Measurements from ENCODE around the gene PHLDB1. TPM values are rescaled to one million over a fixed set of nuclear protein-coding genes. Genes with fewer than 3 reads are reported as not detected.
"Not testable (repeated sequence)": the region's sequence is repeated elsewhere in the genome, so short reads cannot be mapped to it uniquely, and the experiment has no call there.

PHLDB1 gene
- total RNA-seq, 1 donor from 2014 or later = 93.1 TPM

DNA sequence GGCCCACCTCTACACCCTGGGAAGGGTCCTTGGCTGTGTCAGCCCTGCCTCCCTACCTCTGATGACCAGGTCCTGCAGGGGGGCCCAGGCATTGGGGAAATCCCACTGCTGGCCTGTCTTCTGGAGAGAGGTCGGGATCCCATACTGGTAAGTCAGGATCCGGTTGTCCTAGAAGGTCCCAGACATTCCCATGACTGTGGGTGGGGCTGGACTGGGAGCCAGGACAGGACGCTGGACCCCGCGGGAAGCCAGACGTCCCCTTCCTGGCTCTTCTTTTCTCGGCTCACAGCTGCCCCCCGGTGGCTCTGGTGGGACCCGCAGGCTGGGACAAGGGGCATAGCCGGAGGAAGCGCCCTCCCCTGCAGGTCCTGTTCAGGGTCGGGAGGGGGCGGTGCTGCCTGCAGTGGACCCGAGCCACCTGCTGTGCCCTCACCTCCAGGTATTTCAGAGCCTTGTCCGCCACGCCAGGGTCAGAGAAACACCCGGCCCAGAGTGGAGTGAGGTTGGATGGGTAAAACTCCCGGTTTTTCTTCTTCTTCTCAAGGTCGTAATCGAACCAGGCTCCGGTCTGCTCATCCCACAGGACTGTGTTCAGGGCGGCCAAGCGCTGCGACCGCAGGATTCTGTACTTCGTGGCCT, 52.0 kb downstream of the PHLDB1 start:
- DNase-seq (ENCODE audit: low spot score) = peak; percentile 93

DNA sequence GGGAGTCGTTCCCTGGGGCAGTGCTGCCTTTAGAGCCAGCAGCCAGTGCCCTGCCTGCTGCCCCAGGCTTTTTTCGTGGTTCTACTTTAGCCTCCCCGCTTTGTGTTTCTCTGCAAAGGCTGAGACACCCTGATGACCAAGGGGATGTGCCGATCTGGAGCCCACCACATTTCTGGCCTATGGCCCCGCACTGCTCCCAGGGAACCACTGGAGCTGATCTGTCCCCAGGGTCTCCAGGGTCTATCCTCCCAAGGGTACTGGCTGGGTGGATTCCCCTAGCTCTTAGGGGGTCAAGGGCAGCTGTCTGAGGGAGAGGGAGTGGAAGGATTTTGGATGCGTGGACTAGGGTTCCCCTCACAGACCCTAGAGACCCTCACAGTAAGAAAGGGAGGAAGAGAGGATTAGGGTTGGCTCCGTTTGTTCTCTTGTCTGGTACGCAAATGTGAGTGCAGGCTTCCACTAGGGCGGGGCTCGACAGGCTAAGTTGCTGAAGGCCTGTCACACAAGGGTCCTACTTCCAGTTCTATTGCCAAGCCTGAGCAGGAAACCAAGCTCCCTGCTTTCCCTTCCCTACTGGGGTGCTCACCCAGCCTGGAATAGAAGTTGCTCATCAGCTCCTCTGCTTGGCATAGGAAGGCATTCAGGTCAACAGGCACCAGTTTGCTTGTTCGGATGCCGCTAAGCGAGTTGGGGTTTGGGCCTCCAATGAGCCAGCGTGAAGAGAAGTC, 52.7 kb downstream of the PHLDB1 start:
- no peak for DNase-seq (ENCODE audit: low spot score)

DNA sequence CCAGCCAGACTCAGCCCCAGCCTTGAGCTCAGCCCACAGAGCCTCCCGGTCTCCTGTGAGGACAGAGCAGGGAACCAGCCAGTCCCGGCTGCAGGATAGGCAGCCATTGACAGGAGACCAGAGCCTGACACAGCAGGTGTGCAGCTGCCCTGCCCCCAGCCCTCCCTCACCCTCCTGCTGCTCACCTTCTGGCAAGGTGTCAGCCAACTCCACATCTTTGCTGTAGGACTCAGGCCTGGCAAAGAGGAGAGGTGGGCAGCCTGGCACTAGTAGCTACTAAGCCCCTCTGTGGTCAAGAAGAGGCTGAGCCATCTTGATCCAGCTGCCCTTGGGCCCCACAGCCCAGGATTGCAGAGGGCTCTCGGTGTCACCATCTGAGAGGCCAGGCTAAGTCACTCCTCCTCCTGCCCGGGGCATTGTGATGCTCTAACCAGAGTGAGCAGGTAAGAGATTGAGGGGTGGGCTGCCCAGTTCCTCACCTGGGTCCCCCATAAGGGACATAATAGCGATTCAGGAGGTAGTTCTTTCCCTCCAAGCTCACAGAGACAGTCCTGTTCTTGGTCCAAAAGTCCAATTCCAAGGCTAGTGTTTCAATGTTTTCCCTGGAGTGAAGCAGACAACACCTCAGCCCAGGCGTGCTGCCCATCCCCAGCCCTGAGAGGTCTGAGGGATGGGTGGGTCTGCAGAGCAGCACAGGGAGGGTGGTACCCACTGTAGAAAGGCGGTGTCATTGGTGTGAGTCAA, 53.4 kb downstream of the PHLDB1 start:
- no peak for DNase-seq (ENCODE audit: low spot score)

DNA sequence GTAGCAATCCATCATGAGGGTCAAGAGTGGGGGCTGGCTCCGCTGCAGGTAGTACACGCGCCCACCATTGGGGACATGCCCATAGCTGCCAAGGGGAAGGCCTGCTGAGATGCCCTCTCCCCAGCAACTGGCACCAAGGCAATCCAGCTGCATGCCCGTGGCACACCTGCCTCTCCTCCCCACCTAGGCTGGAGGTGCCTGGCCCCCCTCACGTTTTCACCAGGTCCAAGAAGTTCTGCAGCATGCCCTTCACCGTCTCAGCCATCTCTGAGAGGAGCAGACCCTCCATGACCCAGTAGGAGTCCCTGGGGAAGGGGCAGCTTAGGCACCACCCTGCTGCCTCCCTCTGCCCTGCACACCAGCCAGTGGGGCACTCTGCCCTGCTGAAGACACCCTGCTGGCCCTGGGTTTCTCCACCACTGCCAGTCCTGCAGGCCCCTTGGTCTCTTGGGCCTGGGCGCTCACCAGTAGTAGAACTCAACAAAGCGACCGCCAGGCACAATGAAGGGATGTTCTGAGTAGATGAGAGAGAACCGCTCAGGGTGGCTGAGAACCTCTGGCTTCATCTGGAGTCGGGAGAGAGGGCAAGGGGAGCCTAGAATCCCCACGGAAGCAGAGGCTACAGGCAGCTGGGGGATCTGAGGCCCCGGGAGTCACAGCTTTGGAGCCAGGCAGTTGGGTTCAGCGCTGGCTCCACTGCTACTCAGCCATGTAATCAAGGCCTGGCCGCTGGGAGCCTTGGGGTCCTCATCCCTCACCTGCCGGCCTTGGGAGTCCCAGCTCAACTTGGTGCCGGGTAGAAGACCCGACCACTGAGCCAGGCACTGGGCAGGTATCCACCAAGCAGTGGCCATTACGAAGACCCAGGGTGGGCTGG, 54.2 kb downstream of the PHLDB1 start:
- no peak for DNase-seq (ENCODE audit: low spot score)

DNA sequence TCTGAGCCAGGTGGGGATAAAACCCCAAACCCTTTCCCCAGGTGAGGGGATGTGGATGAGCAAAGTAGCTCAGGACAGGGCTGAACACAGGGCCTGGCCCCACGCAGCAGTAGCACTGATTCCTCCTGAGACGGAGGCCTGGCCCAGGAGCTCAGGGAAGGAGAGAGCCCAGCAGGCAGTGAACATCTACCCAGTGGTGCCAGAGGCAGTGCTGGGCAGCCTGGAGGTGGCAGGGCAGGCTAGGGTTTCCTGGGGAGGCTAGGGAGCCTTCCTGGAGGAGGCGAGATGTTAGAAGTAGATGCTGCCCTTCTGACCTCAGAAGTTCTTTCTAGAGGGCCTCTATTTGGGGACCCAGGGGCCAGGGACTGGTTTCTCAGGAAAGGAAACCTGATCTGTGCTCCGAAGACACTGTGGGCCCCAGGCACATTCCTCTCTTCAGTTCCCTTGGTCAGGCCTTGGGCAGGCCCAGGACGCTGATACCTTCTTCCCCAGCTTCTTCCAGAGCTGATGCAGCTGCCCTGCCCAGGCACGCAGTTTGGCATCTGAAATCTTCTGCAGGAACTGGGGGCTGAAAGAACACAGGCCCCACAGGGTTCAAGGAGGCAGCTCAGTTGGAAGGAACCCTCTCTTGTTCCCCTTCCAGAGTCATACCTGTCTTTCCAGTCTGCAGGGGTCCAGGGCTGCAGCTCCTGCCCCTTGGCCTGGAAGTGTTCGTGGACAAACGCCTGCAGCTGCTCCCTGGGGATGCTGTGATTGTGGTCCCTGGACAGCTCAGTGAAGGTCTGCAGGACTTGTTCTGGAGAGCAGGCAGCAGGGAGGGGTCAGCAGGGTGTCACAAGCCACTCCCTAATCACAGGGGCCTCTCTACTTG, 55.2 kb downstream of the PHLDB1 start:
- no peak for DNase-seq (ENCODE audit: low spot score)

DNA sequence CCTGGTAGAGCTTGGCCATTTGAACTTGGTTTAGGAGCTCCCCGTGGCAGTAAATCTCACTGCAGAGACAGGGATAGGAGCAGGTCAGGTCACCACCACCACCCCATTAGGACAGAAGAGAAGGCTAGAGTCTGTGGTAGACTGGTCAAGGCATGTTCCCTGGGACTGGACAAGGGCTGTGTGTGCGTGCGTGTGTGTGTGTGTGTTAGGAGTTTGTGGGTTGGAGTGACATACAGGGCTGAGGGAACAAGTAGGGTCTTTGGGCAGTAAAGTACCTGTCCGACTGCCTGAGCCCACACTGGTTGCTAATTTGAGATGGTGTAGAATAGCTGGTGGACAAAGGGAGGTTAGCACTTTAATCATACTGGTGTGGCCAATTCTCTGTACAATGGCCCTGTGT, 56.0 kb downstream of the PHLDB1 start:
- no peak for DNase-seq (ENCODE audit: low spot score)

DNA sequence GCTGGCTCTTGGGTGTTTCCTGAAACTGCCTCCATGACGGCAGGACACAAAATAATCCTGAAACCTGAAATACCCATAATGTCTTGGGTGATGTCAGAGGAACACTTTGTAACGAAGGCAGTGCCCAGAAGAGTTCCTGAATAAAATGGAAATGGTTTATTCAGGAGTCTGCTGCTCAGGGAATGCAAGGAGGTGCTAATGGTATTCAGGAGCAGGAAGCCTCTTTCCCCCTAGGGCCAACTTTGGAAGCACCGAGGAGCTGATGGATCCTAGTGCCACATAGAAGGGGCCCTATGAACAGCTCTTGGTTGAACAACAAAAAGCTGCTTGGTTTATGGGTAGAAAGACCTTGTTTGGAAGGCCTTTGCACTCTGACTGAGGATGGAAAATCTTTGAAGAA, 56.5 kb downstream of the PHLDB1 start:
- DNase-seq (ENCODE audit: low spot score) = no peak

DNA sequence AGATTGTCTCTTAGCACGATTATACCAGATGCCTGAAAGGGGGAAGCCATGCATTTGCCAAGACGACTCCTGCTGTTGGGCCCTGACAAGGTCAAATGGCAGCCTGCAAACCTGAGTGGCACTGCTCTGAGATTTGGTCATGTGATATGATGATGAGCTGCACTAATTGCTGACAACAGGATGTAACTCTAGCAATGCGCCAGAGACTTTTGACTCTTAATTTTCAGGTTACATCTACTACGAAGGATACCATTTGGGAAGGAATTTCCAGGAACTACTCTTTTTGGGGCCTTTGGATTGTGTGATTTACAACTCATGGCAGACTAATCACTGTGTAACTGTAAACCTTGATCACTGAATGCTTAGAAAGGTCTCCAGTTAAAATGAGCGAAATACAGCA, 59.0 kb downstream of the PHLDB1 start:
- no peak for DNase-seq (ENCODE audit: low spot score)

DNA sequence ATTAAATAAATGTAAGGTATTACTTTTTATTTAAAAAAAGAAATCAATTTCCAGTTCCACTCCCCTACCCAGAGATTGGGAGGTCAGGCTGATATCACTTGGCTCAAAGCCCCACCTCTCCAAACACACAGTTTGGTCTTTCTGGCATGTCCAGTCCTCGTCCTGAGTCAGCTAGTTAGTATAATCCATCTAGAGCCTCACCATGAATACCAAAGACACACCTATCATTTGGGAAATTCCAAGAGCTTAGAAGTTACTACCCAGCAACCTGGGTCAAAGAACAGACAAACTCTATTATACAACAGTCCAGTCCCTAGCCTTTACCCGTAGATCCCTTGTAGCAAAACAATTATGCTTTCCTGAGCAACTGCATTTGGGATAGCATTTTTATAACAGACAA, 62.6 kb downstream of the PHLDB1 start:
- no peak for DNase-seq (ENCODE audit: low spot score)

DNA sequence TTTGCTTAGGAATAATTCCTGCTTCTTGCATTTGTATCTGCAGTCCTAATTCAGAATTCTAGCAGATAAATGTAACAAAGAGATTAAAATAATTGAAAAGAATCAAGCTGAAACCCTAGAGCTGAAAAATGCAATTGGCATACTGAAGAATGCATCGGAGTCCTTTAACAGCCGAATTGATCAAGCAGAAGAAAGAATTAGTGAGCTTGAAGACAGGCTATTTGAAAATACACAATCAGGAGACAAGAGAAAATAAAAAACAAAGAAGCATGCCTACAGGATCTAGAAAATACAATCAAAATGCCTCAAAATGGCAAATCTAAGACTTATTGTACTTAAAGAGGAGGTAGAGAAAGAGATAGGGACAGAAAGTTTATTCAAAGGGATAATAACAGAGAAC, 63.8 kb downstream of the PHLDB1 start:
- DNase-seq (ENCODE audit: low spot score) = no peak

DNA sequence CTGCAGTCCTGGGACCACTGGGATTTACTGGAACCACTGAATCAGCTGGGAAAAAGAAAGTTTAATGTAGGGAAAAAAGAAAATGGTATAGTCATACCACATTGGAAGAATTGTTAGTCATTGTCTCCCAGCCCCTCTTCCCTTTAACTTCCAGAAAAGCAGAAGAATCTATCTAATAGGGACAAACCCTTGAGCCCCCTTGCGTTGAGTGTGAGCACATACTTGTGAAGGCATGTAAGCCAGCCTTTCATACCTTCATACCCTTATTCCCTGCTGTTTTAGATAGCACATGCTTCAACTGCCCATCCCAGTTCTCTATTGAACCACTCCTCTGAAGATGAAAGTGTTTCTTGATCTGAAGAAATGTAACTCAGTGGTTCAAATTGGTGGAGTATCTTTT, 65.4 kb downstream of the PHLDB1 start:
- DNase-seq (ENCODE audit: low spot score) = no peak

DNA sequence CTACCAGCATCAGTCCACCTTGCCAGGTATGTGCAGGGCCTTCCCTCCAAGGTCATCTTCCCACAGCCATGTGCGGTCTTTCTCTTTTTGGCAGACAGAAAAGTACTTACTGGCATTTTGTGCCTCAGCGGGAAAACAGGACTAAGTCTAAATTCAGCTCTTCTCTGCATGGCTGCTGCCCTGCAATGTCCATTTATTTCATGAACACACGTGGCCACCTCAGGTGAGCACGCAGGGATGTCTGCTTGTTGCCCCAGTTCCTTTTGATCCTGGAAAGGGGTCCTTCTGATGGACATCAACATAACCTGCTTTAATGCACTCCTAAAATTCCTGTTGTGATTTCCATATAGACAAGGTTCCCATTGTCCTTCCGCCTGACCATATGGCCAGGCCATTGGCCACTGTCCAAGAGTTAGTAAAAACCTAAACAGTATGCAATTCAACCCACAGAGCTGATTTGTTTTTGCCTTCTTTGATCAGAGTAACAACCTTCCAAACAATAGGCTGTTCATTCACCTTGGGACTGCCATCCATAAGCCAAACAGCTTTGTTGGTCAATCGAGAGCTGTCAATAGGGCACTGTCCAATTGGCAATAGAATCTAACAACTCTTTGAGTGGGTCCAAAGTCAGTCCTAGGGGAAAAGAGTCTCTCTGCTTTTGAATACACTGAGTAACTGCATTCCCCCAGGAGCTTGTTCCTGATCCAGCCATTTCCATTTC, 66.1 kb downstream of the PHLDB1 start:
- no peak for DNase-seq (ENCODE audit: low spot score)

DNA sequence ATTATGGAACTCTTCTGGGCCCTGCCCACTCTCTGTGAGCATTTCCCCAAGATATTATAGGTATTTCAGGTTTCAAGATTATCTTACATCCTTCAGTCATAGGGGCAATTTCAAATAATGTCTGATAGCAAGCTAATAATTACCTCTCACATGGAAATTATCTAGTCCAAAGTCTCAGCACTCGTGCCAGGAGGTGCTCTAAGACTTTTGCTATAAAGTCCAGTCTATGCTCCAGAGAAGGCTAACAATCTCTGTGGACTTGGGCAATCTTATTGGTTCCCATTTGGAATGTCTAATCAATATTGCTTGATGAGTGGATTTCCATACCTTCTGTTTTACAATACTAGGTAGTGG, 66.6 kb downstream of the PHLDB1 start:
- DNase-seq (ENCODE audit: low spot score) = no peak

DNA sequence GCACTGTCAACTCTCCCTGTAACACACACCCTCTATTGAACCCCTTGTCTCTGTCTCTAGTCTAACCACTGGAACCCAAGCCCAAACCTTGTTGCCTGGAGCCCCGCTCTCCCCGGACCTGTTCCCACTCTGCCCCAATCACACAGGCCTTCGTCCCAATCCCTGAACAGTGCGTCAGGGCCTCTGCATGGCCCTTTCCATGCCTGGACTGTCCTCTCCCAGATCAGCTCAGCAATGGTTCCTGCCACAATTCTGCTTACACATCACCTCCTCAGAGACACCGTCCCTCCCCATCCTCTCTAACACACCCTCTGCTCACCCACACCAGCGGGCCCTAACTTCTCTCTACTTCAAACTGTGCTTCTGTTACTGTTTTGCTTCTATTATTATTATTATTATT, 70.6 kb downstream of the PHLDB1 start:
- DNase-seq (ENCODE audit: low spot score) = no peak

DNA sequence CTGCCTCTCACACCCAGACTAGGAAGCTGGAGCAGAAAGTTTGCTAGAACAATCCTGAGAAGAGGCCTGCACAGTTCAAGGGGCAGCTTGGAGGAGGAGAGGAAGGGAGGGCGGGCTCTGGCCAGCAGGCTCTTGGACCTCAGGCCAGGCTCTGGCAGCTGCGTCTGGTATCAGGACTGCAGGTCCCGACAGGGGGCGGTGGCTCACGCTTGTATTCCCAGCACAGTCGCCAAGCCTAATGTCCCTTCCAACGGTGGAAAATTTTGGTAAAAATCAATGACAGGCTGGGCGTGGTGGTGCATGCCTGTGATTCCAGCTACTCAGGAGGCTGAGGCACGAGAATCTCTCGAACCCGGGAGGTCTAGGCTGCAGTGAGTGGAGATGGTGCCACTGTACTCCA, 71.5 kb downstream of the PHLDB1 start:
- not testable (repeated sequence) for DNase-seq (ENCODE audit: low spot score)

DNA sequence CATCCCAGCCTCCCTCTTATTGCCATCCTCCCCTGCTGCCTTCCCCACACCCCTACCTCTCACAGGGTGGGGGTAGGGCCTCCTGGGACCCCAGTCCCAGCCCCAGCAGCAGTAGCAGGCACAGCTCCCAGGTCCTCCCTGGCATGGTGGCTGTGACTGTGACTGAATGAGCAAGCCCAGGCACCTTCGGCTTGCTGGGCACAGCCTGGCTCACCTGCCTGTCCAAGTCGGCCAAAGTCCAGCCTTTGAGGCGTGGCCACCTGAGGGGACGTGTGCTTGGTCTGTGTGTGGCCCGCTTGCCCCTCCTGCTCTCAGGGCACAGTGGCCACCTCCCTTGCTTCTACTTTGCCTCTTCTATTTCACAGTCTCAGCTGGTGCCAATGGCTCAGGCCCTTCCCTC, 72.1 kb downstream of the PHLDB1 start, which contains the start of gene TREH:
Gene TREH (minus strand): TSS at position 168 of the 400 bp plus-strand sequence. CDS start 23 bp downstream, at position 145.
- peak; percentile 66 for DNase-seq (ENCODE audit: low spot score)

DNA sequence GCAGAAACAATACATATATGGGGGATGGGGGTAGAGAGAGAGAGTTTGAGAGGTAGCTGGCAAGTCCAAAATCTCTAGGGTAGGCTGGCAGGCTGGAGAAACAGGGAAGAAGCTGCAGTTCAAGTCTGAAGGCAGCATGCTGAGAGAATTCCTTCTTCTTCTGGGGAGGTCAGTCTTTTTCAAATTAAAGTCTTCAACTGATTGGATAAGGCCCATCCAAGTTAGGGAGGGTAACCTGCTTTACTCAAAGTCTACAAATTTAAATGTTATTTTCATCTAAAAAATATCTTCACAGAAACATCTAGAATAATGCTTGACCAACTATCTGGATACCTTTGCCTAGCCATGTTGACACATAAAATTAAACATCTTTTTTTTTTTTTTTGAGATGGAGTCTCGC, 75.0 kb downstream of the PHLDB1 start:
- no peak for DNase-seq (ENCODE audit: low spot score)

DNA sequence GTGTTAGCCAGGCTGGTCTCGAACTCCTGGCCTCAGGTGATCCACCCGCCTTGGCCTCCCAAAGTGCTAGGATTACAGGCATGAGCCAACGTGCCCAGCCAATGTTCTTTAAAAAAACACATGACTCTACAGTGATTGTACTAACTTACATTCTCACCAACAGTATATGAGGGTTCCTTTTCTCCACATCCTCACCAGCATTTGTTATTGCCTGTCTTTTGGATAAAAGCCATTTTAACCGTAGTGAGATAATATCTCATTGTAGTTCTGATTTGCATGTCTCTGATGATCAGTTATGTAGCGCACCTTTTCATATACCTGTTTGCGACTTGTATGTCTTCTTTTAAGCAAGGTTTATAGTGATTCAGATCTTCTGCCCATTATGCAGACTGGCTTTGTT, 75.5 kb downstream of the PHLDB1 start:
- DNase-seq (ENCODE audit: low spot score) = not testable (repeated sequence)

DNA sequence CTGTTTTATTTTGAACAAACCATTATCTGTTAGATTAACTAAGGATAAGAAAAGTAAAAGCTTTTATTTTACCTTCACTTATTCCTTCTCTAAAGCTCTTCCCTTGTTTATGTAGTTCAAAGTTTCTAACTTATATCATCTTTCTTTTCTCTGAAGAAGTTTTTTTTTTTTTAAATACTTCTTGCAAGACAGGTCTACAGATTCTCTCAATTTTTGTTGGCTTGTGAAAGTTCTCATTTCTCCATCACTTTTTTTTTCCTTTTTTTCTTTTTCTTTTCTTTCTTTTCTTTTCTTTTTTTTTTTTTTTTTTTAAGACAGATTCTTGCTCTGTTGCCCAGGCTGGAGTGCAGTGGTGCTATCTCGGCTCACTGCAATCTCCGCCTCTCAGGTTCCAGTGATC, 76.8 kb downstream of the PHLDB1 start:
- no peak for DNase-seq (ENCODE audit: low spot score)

DNA sequence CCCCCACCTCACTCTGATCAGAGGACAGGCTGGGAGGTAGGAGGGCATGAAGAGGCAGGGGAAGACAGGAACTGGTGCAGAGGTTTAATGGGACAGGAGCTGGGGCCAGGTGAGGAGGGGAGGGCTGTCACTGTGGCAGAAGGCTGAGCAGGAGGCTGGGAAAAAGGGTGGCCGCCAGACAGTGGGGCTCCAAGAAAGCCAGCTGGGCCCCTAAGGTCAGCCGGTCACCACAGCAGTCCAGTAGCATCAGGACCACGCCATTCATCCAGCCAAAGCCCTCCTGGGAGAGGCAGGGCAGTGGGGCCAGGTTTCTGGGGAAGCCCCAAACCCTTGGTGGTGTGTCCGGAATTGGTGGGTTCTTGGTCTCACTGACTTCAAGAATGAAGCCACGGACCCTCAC, 80.5 kb downstream of the PHLDB1 start:
- no peak for DNase-seq (ENCODE audit: low spot score)
